HG03565 (cell line): Measurements from ENCODE around the gene TSG101.

Experiments used
- ATAC-seq: cut with Tn5 transposase; IDR thresholded peaks from one replicate; pipeline ENCODE4 v1.9.1; 2021; ENCODE audit warnings: mild to moderate bottlenecking, moderate library complexity; ENCODE audit not compliant: unreplicated experiment

The TSG101 gene

GRCh38 chr11:18495271-18495670 lies 31.5 kb downstream of the TSG101 start:
- no peak for ATAC-seq

GRCh38 chr11:18493310-18493709 lies 33.4 kb downstream of the TSG101 start:
- no peak for ATAC-seq

- ATAC-seq: no peak
Measured at GRCh38 chr11:18492888-18493287, 33.9 kb downstream of the TSG101 start.

GRCh38 chr11:18491924-18492323 lies 34.8 kb downstream of the TSG101 start:
- no peak for ATAC-seq

- ATAC-seq: no peak
Measured at GRCh38 chr11:18490736-18491485, 35.8 kb downstream of the TSG101 start.

- no peak for ATAC-seq
Measured at GRCh38 chr11:18490319-18490718, 36.4 kb downstream of the TSG101 start.

- no peak for ATAC-seq
Measured at GRCh38 chr11:18485913-18486528, 40.7 kb downstream of the TSG101 start.

GRCh38 chr11:18479063-18479462 lies 47.7 kb downstream of the TSG101 start:
- ATAC-seq: no peak

- ATAC-seq: no peak
Measured at GRCh38 chr11:18472587-18472986, 54.2 kb downstream of the TSG101 start.

GRCh38 chr11:18471995-18472394 lies 54.7 kb downstream of the TSG101 start:
- ATAC-seq: no peak

GRCh38 chr11:18468961-18469360 lies 57.8 kb downstream of the TSG101 start:
- ATAC-seq: no peak

GRCh38 chr11:18468059-18468458 lies 58.7 kb downstream of the TSG101 start:
- ATAC-seq: no peak

- ATAC-seq: no peak
Measured at GRCh38 chr11:18466402-18466801, 60.3 kb downstream of the TSG101 start.

- no peak for ATAC-seq
Measured at GRCh38 chr11:18463439-18463838, 63.3 kb downstream of the TSG101 start.

GRCh38 chr11:18461909-18462308 lies 64.8 kb downstream of the TSG101 start:
- ATAC-seq: no peak

- no peak for ATAC-seq
Measured at GRCh38 chr11:18459634-18460033, 67.1 kb downstream of the TSG101 start.

- ATAC-seq: no peak
Measured at GRCh38 chr11:18457450-18457849, 69.3 kb downstream of the TSG101 start.

GRCh38 chr11:18455686-18456372 lies 70.9 kb downstream of the TSG101 start, which contains the start of gene LDHAL6A:
LDHAL6A (plus strand) TSS chr11:18455856; CDS start chr11:18456681, 825 bp downstream.
- no peak for ATAC-seq

GRCh38 chr11:18452927-18453326 lies 73.8 kb downstream of the TSG101 start:
- ATAC-seq: no peak

- ATAC-seq: no peak
Measured at GRCh38 chr11:18449251-18449650, 77.5 kb downstream of the TSG101 start.

- no peak for ATAC-seq
Measured at GRCh38 chr11:18438691-18439090, 88.1 kb downstream of the TSG101 start.
